Heart right ventricle (tissue), 16 donors: ENCODE results near the gene SRSF7. TPM values are rescaled to one million over a fixed set of nuclear protein-coding genes. Genes with fewer than 3 reads are reported as not detected.

Experiments
- ATAC-seq, 8 donors: fragments of 200-7000 bp; cut with Tn5 transposase; one replicate each; pipeline ENCODE4 v1.9.1; 2020; ENCODE audit warnings: mild to moderate bottlenecking in 8 of 8, moderate library complexity in 8 of 8, moderate number of reproducible peaks in 1 of 8
- DNase-seq, 2 donors: peaks; one replicate each; pipeline ENCODE4 v3.0.0-alpha.2; 2020
- H3K27ac ChIP-seq, 10 donors: fragments of 200-600 bp; sonication (generic) in 2 of 10; one replicate each; pipeline versions ENCODE4 v1.5.0 to v1.8.0; 2020 to 2022; ENCODE audit warnings: mild to moderate bottlenecking in 3 of 10
- H3K27me3 ChIP-seq, 7 donors: fragments of 200-600 bp; one replicate each; pipeline ENCODE4 v1.8.0; 2021 to 2022; ENCODE audit warnings: mild to moderate bottlenecking in 2 of 7
- H3K36me3 ChIP-seq, 9 donors: fragments of 200-600 bp; sonication (generic) in 1 of 9; one replicate each; pipeline versions ENCODE4 v1.5.0 to v1.8.0; 2020 to 2022; ENCODE audit warnings: mild to moderate bottlenecking in 2 of 9
- H3K4me1 ChIP-seq, 9 donors: fragments of 200-600 bp; sonication (generic) in 1 of 9; one replicate each; pipeline versions ENCODE4 v1.5.0 to v1.8.0; 2020 to 2022; ENCODE audit warnings: mild to moderate bottlenecking in 4 of 9
- H3K4me3 ChIP-seq, 10 donors: fragments of 200-600 bp; sonication (generic) in 2 of 10; one replicate each; pipeline versions ENCODE4 v1.5.0 to v1.8.0; 2020 to 2022; ENCODE audit warnings: mild to moderate bottlenecking in 7 of 10, moderate library complexity in 2 of 10
- H3K9me3 ChIP-seq, 11 donors: fragments of 200-600 bp in 10 of 11; sonication (generic) in 2 of 11; one replicate each; pipeline versions ENCODE4 v1.5.0 to v1.8.0; 2013 to 2022; ENCODE audit warnings: mild to moderate bottlenecking in 2 of 11, control low read depth in 1 of 11, moderate library complexity in 1 of 11
- WGBS, 2 donors: extraction: QIAGEN DNeasy Blood & Tissue Kit; methylation state at CpG; one replicate each; pipeline ENCODE4 v1.1.7; 2013; ENCODE audit warnings: inconsistent platforms in 1 of 2; 5-methylcytosine and 5-hydroxymethylcytosine counted together
- intact Hi-C, 10 donors: fragments of 100-400 bp; cut with DNase I; formaldehyde crosslinking; loops; one replicate each; pipeline versions ENCODE4 v1.11.1 to v1.14.2; 2022
- polyA plus RNA-seq, 2 donors: library from polyadenylated mRNA; stranded (reverse); fragments of 200-250 nt; gene quantifications; one replicate each; pipeline ENCODE4 v1.2.3, GENCODE V29; 2013
- total RNA-seq, 10 donors: library from RNA; stranded (reverse); fragmentation: NEBNext Ultra II Directional in 3 of 10; extraction: Animal tissue kit (Norgen Biotek cat#: 25700) in 3 of 10; gene quantifications; one replicate each; pipeline versions ENCODE4 v1.2.1 to v1.2.4, GENCODE V29; 2021 to 2023
- TF ChIP-seq, protein P1 (sequence below), 9 donors: fragments of 200-600 bp; sonication (generic) in 2 of 9; IDR thresholded peaks; one replicate each; pipeline versions ENCODE4 v1.5.0 to v1.8.0; 2021 to 2022; ENCODE audit warnings: antibody characterized with exemption in 9 of 9, mild to moderate bottlenecking in 5 of 9, moderate library complexity in 1 of 9
- donor health status: Arrhythmogenic right ventricular cardiomyopathy.
- donor health status: ischemic (EF 13 %, LVEDD 7.1; RV severe dilation, severe dysfunction).
- donor health status: healthy with polysubstance abuse.
- donor health status: DM: no; HTN: yes; CAD: no.
- donor health status: DM: no; HTN: no; CAD: no.
- donor health status: ischemic (EF 25% LVEDD 6.9; RV normal size, moderate dysfunction).
- donor health status: ischemic (EF 25% LVEDD 5.7; RV mildly dilated, moderate dysfunction).
- donor health status: healthy.
- donor health status: DM: yes; HTN: yes; CAD: no.
- donor health status: Ischemic cardiomyopathy.
- donor health status: ischemic (EF 35%, LVEDD 5.7; RV mildly dilated, moderate dysfunction).
- donor health status: nonischemic (EF 11% LVEDD 7.7; RV severe dilation, severe dysfunction).
- donor health status: DM: yes; HTN: yes; CAD: no.
- donor health status: PGD.
- donor health status: ischemic (EF 29% LVEDD 5.4; RV normal size, mild dysfunction).
- donor health status: nonischemic (EF 23%, LVEDD 6.1; RV moderate dilation, normal function).

The SRSF7 gene
- total and polyA plus RNA-seq, 12 donors: 33.2 to 98.8 (median 49.5) TPM

- DNase-seq (no peak), ATAC-seq (peak in 3 of 8 donors; percentile 23 to 40 (median 30))
- peaks cover 0 to 38% (median 19%) of the 10 kb centered on the region in 9 donors for H3K4me1 ChIP-seq
- TF ChIP-seq, protein P1, sequence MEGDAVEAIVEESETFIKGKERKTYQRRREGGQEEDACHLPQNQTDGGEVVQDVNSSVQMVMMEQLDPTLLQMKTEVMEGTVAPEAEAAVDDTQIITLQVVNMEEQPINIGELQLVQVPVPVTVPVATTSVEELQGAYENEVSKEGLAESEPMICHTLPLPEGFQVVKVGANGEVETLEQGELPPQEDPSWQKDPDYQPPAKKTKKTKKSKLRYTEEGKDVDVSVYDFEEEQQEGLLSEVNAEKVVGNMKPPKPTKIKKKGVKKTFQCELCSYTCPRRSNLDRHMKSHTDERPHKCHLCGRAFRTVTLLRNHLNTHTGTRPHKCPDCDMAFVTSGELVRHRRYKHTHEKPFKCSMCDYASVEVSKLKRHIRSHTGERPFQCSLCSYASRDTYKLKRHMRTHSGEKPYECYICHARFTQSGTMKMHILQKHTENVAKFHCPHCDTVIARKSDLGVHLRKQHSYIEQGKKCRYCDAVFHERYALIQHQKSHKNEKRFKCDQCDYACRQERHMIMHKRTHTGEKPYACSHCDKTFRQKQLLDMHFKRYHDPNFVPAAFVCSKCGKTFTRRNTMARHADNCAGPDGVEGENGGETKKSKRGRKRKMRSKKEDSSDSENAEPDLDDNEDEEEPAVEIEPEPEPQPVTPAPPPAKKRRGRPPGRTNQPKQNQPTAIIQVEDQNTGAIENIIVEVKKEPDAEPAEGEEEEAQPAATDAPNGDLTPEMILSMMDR (IDR thresholded peaks at IDR 0.05): no peak
- peaks cover 0 to 4% (median 0%) of the 10 kb centered on the region in 11 donors for H3K9me3 ChIP-seq
- peak overlapping the region in 8 of 10 donors; percentile 7 to 58 (median 54) for H3K27ac ChIP-seq
- H3K4me3 ChIP-seq: no peak overlapping the region
- WGBS, 2 donors: 40 to 44% methylated on average over 9 of the region's 9 CpGs
- intact Hi-C loops: loop anchor here in 8 of 10 donors (5.0 to 10.0 kb wide), 5 partner anchors 120 to 408 kb away; partner anchors contain the start of gene HNRNPLL (in 5 of the 8)
- H3K27me3 ChIP-seq: no peaks in the 10 kb centered on the region
- H3K36me3 ChIP-seq: peaks cover 0 to 8% (median 0%) of the 10 kb centered on the region in 9 donors
Measured at GRCh38 chr2:38722271-38723061, 28.7 kb downstream of the SRSF7 start.

DNA sequence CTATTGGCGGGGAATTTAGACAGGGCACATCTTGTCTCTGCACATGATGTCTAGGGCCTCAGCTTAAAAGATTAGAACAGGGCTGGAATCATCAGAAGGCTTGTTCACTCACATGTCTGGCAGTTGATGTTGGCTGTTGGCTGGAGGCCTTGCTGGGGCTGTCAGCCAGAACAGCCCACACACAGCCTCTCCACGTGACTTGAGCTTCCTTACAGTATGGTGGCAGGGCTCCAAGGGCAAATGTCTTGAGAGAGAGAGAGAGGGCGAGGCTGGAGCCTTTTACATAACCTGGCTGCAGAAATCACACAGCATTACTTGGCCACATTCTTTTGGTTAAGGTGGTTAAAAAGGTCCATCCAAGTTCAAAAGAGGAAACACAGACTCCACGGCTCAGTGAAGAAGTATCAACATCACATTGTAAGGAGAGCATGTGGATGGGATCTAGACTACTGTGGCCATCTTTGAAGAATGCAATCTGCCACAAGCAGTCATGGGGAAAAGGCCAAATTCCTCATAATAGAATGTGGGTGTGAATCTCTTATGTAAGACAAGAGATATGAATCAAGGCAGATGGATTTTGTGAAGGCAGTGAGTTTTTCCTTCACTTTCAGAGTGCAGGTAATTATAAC lies 30.4 kb downstream of the SRSF7 start:
- Histone ChIP-seq H3K27me3 (no peaks in the 10 kb centered on the region), H3K27ac (peak overlapping the region in 7 of 10 donors; percentile 11 to 78 (median 63)), H3K36me3 (peaks cover 0 to 8% (median 0%) of the 10 kb centered on the region in 9 donors), H3K4me1 (peaks cover 0 to 38% (median 19%) of the 10 kb centered on the region in 9 donors), H3K9me3 (peaks cover 0 to 4% (median 0%) of the 10 kb centered on the region in 11 donors), H3K4me3 (no peak overlapping the region)
- ATAC-seq (peak; percentile 86 to 94 (median 90)), DNase-seq (peak; percentile 73 to 80)
- intact Hi-C loops: loop anchor here in 8 of 10 donors (5.0 to 10.0 kb wide), 5 partner anchors 118 to 406 kb away; partner anchors contain the start of gene HNRNPLL (in 5 of the 8)
- TF ChIP-seq, protein P1 (IDR thresholded peaks at IDR 0.05): no peak
- WGBS, 2 donors: 11 to 22% methylated on average over 4 of the region's 4 CpGs

- Histone ChIP-seq H3K36me3 (peaks cover 0 to 8% (median 0%) of the 10 kb centered on the region in 9 donors), H3K4me1 (peaks cover 0 to 38% (median 19%) of the 10 kb centered on the region in 9 donors), H3K4me3 (no peak overlapping the region), H3K27me3 (no peaks in the 10 kb centered on the region), H3K27ac (peak overlapping the region in 4 of 10 donors; percentile 53 to 78 (median 67)), H3K9me3 (peaks cover 0 to 4% (median 0%) of the 10 kb centered on the region in 11 donors)
- WGBS, 2 donors: 91 to 94% methylated on average over 12 of the region's 12 CpGs
- TF ChIP-seq, protein P1 (IDR thresholded peaks at IDR 0.05): no peak
- intact Hi-C loops: loop anchor here in 8 of 10 donors (5.0 to 10.0 kb wide), 5 partner anchors 117 to 405 kb away; partner anchors contain the start of gene HNRNPLL (in 5 of the 8)
- no peak for DNase-seq
- ATAC-seq: no peak
Measured at GRCh38 chr2:38719706-38720105, 31.5 kb downstream of the SRSF7 start.

DNA sequence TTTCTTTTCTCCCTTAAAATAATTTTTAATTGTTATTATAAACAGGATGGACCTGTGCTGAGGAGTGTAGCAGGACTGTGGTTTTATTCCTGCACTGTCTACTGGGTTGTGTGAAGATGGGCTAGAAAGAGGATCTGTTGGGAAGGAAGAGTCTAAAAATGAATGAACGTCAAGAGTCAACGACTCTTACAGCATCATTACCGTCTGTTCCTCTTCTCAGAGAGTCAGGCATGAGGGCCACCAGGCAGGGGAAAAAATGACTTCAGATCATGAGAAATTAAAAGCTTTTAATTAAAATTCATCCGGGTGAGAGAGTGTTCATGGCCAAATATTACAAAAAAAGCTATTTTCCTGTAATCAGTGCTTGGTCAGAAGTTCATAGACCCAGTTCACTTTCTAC lies 32.6 kb downstream of the SRSF7 start:
- Histone ChIP-seq H3K4me1 (peaks cover 0 to 38% (median 19%) of the 10 kb centered on the region in 9 donors), H3K36me3 (peaks cover 0 to 8% (median 0%) of the 10 kb centered on the region in 9 donors), H3K9me3 (peaks cover 0 to 4% (median 0%) of the 10 kb centered on the region in 11 donors), H3K4me3 (no peak overlapping the region), H3K27me3 (no peaks in the 10 kb centered on the region), H3K27ac (no peak overlapping the region)
- DNase-seq (no peak), ATAC-seq (no peak)
- intact Hi-C loops: no loop called here
- TF ChIP-seq, protein P1 (IDR thresholded peaks at IDR 0.05): no peak
- WGBS, 2 donors: 84 to 95% methylated on average over 4 of the region's 4 CpGs
